Measurements from ENCODE around the gene ING5.

Gene ING5

DNA sequence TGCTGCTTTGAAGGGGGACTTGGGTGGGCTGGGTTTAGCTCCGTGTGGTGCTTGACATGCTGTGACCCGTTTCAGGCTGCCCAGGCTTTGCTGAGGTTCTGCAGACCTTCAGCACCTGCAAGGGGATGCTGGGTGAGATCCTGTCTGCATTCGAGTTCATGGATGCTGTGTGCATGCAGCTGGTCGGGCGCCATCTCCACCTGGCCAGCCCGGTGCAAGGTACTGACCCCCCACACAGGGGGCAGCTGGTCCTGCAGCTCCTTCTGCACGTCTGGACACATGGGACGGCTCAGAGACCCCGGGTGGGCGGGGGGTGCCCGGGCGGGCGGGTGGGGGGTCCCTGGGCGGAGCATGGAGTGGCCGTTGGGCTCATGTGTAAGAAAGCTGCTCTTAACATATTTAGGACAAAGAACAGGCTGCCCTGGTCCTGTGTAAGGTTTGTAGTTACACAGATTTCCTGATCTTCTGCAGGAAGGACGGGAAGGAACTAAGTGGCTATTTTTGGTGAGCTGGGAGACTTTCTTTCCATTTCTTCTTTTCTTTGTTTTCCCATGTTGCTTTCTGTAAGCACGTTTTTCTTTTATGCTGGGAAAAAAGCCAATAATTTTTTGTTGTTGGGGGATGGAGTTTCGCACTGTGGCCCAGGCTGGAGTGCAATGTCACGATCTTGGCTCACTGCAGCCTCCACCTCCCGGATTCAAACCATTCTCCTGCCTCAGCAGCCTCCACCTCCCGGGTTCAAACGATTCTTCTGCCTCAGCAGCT is 48.4 kb downstream of the ING5 start:
- H3K4me2 ChIP-seq (ENCODE audit: low read depth, low read length, poor library complexity, severe bottlenecking) = no peak overlapping the region
- H2AFZ ChIP-seq (ENCODE audit: low read depth, low read length, severe bottlenecking) = no peak overlapping the region
- TF ChIP-seq EZH2phosphoT487 (conservative IDR thresholded peaks at IDR 0.05; ENCODE audit: low read length) = no peak
- TF ChIP-seq, protein P1, sequence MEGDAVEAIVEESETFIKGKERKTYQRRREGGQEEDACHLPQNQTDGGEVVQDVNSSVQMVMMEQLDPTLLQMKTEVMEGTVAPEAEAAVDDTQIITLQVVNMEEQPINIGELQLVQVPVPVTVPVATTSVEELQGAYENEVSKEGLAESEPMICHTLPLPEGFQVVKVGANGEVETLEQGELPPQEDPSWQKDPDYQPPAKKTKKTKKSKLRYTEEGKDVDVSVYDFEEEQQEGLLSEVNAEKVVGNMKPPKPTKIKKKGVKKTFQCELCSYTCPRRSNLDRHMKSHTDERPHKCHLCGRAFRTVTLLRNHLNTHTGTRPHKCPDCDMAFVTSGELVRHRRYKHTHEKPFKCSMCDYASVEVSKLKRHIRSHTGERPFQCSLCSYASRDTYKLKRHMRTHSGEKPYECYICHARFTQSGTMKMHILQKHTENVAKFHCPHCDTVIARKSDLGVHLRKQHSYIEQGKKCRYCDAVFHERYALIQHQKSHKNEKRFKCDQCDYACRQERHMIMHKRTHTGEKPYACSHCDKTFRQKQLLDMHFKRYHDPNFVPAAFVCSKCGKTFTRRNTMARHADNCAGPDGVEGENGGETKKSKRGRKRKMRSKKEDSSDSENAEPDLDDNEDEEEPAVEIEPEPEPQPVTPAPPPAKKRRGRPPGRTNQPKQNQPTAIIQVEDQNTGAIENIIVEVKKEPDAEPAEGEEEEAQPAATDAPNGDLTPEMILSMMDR (IDR thresholded peaks at IDR 0.05; ENCODE audit: insufficient read depth, low read length, poor library complexity, severe bottlenecking) = no peak
- H3K9ac ChIP-seq (ENCODE audit: low read length) = no peak overlapping the region
- no peaks in the 10 kb centered on the region for H3K27me3 ChIP-seq (ENCODE audit: low read length)
- no peak overlapping the region for H3K27ac ChIP-seq (ENCODE audit: low read depth, low read length)
- no peaks in the 10 kb centered on the region for H4K20me1 ChIP-seq (ENCODE audit: low read depth, low read length)
- no peak overlapping the region for H3K4me3 ChIP-seq (ENCODE audit: insufficient read depth, low read length, poor library complexity, severe bottlenecking)
- H3F3A ChIP-seq (ENCODE audit: insufficient read depth) = no peaks in the 10 kb centered on the region
- no peaks in the 10 kb centered on the region for H3K36me3 ChIP-seq (ENCODE audit: low read length)
- no peaks in the 10 kb centered on the region for H3K9me3 ChIP-seq (ENCODE audit: insufficient read depth, low read length)
- no peaks in the 10 kb centered on the region for H3K9me2 ChIP-seq (replicated peaks; ENCODE audit: insufficient read depth, low read length)
- no peaks in the 10 kb centered on the region for H3K79me2 ChIP-seq (ENCODE audit: insufficient read depth, low read length)

DNA sequence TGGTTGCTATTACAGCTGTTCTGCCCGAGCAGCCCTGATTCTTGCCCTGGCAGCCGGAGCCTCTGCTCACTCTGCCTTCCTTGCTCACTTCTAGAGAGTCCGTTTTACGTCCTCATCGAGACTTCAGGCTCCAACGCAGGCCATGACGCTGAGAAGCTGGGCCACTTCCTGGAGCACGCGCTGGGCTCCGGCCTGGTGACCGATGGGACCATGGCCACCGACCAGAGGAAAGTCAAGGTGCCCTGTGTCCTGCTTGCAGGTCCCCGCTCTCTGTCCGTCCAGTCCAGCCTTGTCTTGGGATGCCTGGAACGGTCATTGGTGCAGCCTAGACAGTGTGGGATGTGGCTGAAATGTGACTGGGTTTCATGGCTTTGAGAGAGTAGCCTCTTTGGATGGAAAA is 49.3 kb downstream of the ING5 start:
- H3K27ac ChIP-seq (ENCODE audit: low read depth, low read length) = no peak overlapping the region
- H3K79me2 ChIP-seq (ENCODE audit: insufficient read depth, low read length) = no peaks in the 10 kb centered on the region
- no peak overlapping the region for H3K4me3 ChIP-seq (ENCODE audit: insufficient read depth, low read length, poor library complexity, severe bottlenecking)
- H2AFZ ChIP-seq (ENCODE audit: low read depth, low read length, severe bottlenecking) = no peak overlapping the region
- H3K4me2 ChIP-seq (ENCODE audit: low read depth, low read length, poor library complexity, severe bottlenecking) = no peak overlapping the region
- H3K9ac ChIP-seq (ENCODE audit: low read length) = no peak overlapping the region
- TF ChIP-seq, protein P1 (IDR thresholded peaks at IDR 0.05; ENCODE audit: insufficient read depth, low read length, poor library complexity, severe bottlenecking) = no peak
- no peak for TF ChIP-seq EZH2phosphoT487 (conservative IDR thresholded peaks at IDR 0.05; ENCODE audit: low read length)
- no peaks in the 10 kb centered on the region for H3K9me2 ChIP-seq (replicated peaks; ENCODE audit: insufficient read depth, low read length)
- H4K20me1 ChIP-seq (ENCODE audit: low read depth, low read length) = no peaks in the 10 kb centered on the region
- H3K36me3 ChIP-seq (ENCODE audit: low read length) = no peaks in the 10 kb centered on the region
- no peaks in the 10 kb centered on the region for H3F3A ChIP-seq (ENCODE audit: insufficient read depth)
- no peaks in the 10 kb centered on the region for H3K9me3 ChIP-seq (ENCODE audit: insufficient read depth, low read length)
- H3K27me3 ChIP-seq (ENCODE audit: low read length) = no peaks in the 10 kb centered on the region

DNA sequence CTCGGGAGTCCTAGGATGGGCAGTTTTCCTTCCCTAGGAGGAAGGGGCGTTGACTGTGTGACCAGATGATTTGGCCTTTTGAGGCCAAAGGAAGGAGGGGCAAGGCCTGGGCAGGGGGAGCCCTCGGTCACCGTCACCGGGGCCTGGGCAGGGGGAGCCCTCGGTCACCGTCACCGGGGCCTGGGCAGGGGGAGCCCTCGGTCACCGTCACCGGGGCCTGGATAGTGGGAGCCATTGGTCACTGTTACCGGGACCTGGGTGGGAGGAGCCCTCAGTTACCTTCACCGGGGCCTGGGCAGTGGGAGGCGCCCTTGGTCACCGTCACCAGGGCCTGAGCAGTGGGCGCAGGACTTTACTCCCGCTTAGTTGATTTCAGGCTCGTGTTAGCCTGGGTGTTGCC is 49.9 kb downstream of the ING5 start:
- no peak overlapping the region for H3K27ac ChIP-seq (ENCODE audit: low read depth, low read length)
- H4K20me1 ChIP-seq (ENCODE audit: low read depth, low read length) = no peaks in the 10 kb centered on the region
- no peaks in the 10 kb centered on the region for H3K9me3 ChIP-seq (ENCODE audit: insufficient read depth, low read length)
- H3K27me3 ChIP-seq (ENCODE audit: low read length) = no peaks in the 10 kb centered on the region
- no peak overlapping the region for H3K9ac ChIP-seq (ENCODE audit: low read length)
- TF ChIP-seq EZH2phosphoT487 (conservative IDR thresholded peaks at IDR 0.05; ENCODE audit: low read length) = no peak
- TF ChIP-seq, protein P1 (IDR thresholded peaks at IDR 0.05; ENCODE audit: insufficient read depth, low read length, poor library complexity, severe bottlenecking) = no peak
- H3K9me2 ChIP-seq (replicated peaks; ENCODE audit: insufficient read depth, low read length) = no peaks in the 10 kb centered on the region
- H3K4me2 ChIP-seq (ENCODE audit: low read depth, low read length, poor library complexity, severe bottlenecking) = no peak overlapping the region
- H3K36me3 ChIP-seq (ENCODE audit: low read length) = no peaks in the 10 kb centered on the region
- no peak overlapping the region for H3K4me3 ChIP-seq (ENCODE audit: insufficient read depth, low read length, poor library complexity, severe bottlenecking)
- H3F3A ChIP-seq (ENCODE audit: insufficient read depth) = no peaks in the 10 kb centered on the region
- H2AFZ ChIP-seq (ENCODE audit: low read depth, low read length, severe bottlenecking) = no peak overlapping the region
- no peaks in the 10 kb centered on the region for H3K79me2 ChIP-seq (ENCODE audit: insufficient read depth, low read length)
